ENCODE measurements around the gene KLHDC10.

GRCh38 chr7:130114776-130115175 lies 44.4 kb downstream of the KLHDC10 start:
- no peak for TF ChIP-seq REST (IDR thresholded peaks at IDR 0.05; ENCODE audit: unreplicated experiment)
- no peak for TF ChIP-seq POLR2AphosphoS5 (IDR thresholded peaks at IDR 0.05; ENCODE audit: low read depth)
- no peak for TF ChIP-seq CTCF (conservative IDR thresholded peaks at IDR 0.05; ENCODE audit: low read depth in 2 of 2)
- no peak for TF ChIP-seq ETS1 (IDR thresholded peaks at IDR 0.05)
- no peak for TF ChIP-seq EZH2 (IDR thresholded peaks at IDR 0.05; ENCODE audit: low read depth, unreplicated experiment)
- TF ChIP-seq EZH2phosphoT487 (IDR thresholded peaks at IDR 0.05; ENCODE audit: unreplicated experiment) = no peak
- no peak for TF ChIP-seq CREB1 (CRISPR knock-in tag; IDR thresholded peaks at IDR 0.05; ENCODE audit: low read depth)
- TF ChIP-seq STAT1 (IDR thresholded peaks at IDR 0.05; ENCODE audit: unreplicated experiment) = no peak
- no peak for TF ChIP-seq ZNF114 (CRISPR knock-in tag; IDR thresholded peaks at IDR 0.05)
